ENCODE results near the gene HBA1. TPM values are rescaled to one million over a fixed set of nuclear protein-coding genes. Genes with fewer than 3 reads are reported as not detected.

HBA1 gene
- total and polyA plus RNA-seq, 11 donors = 1.8 to 1,031 (median 170) TPM

GRCh38 chr16:185691-186090 is 9.2 kb downstream of the HBA1 start:
- H3K27me3 ChIP-seq = peaks cover 0 to 6% (median 0%) of the 10 kb centered on the region in 9 donors
- peaks cover 0 to 40% (median 35%) of the 10 kb centered on the region in 9 donors for H3K36me3 ChIP-seq
- 63 to 87% (median 84%) methylated on average over 8 to 11 of the region's 11 CpGs for WGBS, 4 donors
- peaks cover 7 to 10% (median 7%) of the 10 kb centered on the region in 12 donors for H3K4me1 ChIP-seq
- H3K9me3 ChIP-seq = no peaks in the 10 kb centered on the region
- intact Hi-C loops (cut with DNase I) = no loop called here
- ATAC-seq (no peak), DNase-seq (no peak)
- TF ChIP-seq, protein P1, sequence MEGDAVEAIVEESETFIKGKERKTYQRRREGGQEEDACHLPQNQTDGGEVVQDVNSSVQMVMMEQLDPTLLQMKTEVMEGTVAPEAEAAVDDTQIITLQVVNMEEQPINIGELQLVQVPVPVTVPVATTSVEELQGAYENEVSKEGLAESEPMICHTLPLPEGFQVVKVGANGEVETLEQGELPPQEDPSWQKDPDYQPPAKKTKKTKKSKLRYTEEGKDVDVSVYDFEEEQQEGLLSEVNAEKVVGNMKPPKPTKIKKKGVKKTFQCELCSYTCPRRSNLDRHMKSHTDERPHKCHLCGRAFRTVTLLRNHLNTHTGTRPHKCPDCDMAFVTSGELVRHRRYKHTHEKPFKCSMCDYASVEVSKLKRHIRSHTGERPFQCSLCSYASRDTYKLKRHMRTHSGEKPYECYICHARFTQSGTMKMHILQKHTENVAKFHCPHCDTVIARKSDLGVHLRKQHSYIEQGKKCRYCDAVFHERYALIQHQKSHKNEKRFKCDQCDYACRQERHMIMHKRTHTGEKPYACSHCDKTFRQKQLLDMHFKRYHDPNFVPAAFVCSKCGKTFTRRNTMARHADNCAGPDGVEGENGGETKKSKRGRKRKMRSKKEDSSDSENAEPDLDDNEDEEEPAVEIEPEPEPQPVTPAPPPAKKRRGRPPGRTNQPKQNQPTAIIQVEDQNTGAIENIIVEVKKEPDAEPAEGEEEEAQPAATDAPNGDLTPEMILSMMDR (IDR thresholded peaks at IDR 0.05) = no peak
- no peak for TF ChIP-seq POLR2A (IDR thresholded peaks at IDR 0.05)
- no peak overlapping the region for H3K4me3 ChIP-seq
- no peak overlapping the region for H3K27ac ChIP-seq

GRCh38 chr16:187330-187729 is 10.8 kb downstream of the HBA1 start:
- no peak for ATAC-seq
- Histone ChIP-seq H3K36me3 (peaks cover 3 to 57% (median 51%) of the 10 kb centered on the region in 9 donors), H3K27ac (no peak overlapping the region), H3K27me3 (no peaks in the 10 kb centered on the region), H3K9me3 (no peaks in the 10 kb centered on the region), H3K4me1 (no peaks in the 10 kb centered on the region), H3K4me3 (no peak overlapping the region)
- TF ChIP-seq, protein P1 (IDR thresholded peaks at IDR 0.05) = no peak
- no peak for TF ChIP-seq POLR2A (IDR thresholded peaks at IDR 0.05)
- 90 to 99% (median 95%) methylated on average over 8 of the region's 8 CpGs for WGBS, 4 donors
- no peak for DNase-seq
- intact Hi-C loops (cut with DNase I) = no loop called here

GRCh38 chr16:188674-189073 is 12.2 kb downstream of the HBA1 start:
- ATAC-seq (no peak), DNase-seq (no peak)
- Histone ChIP-seq H3K27me3 (no peaks in the 10 kb centered on the region), H3K4me3 (no peak overlapping the region), H3K36me3 (peaks cover 3 to 70% (median 64%) of the 10 kb centered on the region in 9 donors), H3K9me3 (no peaks in the 10 kb centered on the region), H3K4me1 (no peaks in the 10 kb centered on the region), H3K27ac (no peak overlapping the region)
- TF ChIP-seq, protein P1 (IDR thresholded peaks at IDR 0.05) = peak in 1 of 12 donors; percentile 8
- no peak for TF ChIP-seq POLR2A (IDR thresholded peaks at IDR 0.05)
- 70 to 79% (median 75%) methylated on average over 8 of the region's 8 CpGs for WGBS, 4 donors
- intact Hi-C loops (cut with DNase I) = no loop called here

DNA sequence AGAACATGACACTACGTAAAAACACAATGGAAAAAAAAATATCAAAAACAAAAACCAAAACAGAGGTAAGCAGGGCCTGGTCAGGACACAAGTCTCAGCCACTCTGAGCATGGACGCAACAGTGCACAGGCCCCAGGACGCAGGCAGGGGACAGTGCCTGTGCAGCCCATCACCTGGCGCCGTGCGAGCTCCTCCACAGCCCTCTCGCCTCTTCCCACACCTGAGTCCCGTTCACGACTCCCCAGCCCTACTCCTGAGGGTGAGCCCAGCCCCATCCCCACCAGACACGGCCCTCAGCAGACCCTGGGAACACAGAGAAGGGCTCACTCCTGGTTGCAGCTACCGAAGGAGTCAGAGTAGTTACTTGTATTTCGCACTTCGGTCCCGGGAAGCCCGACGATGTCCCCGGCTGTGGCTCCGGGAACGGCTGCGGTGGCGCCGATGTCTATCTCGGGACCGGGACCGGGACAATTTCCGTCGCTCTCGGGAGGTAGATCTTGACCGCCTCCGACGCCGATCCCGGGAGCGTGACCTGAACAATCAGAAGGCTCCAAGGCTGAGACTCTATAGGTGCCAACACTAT is 13.2 kb downstream of the HBA1 start:
- peaks cover 3 to 80% (median 75%) of the 10 kb centered on the region in 9 donors for H3K36me3 ChIP-seq
- H3K4me1 ChIP-seq = no peaks in the 10 kb centered on the region
- ATAC-seq (no peak), DNase-seq (no peak)
- TF ChIP-seq, protein P1 (IDR thresholded peaks at IDR 0.05) = no peak
- no peak for TF ChIP-seq POLR2A (IDR thresholded peaks at IDR 0.05)
- intact Hi-C loops (cut with DNase I) = no loop called here
- H3K27ac ChIP-seq = no peak overlapping the region
- WGBS, 4 donors = 92 to 96% (median 94%) methylated on average over 34 of the region's 34 CpGs
- no peaks in the 10 kb centered on the region for H3K27me3 ChIP-seq
- no peaks in the 10 kb centered on the region for H3K9me3 ChIP-seq
- no peak overlapping the region for H3K4me3 ChIP-seq

Data from heart left ventricle (tissue), 16 donors.